Spinal cord (tissue), 10 donors: ENCODE results near the gene TANGO2. TPM values are rescaled to one million over a fixed set of nuclear protein-coding genes. Genes with fewer than 3 reads are reported as not detected.

Experiments used
- DNase-seq, 6 donors: peaks; one replicate each; pipeline versions ENCODE4 v3.0.0 to v3.0.0-alpha.2; 2013 to 2015; ENCODE audit warnings: low spot score in 6 of 6, low read depth in 4 of 6
- H3K27ac ChIP-seq: one replicate; pipeline ENCODE4 v1.5.1; 2013; ENCODE audit warnings: low read depth, low read length, control low read depth
- H3K27me3 ChIP-seq: one replicate; pipeline ENCODE4 v1.6.1; 2013; ENCODE audit warnings: low read length; ENCODE audit not compliant: control insufficient read depth, insufficient read depth
- H3K36me3 ChIP-seq: one replicate; pipeline ENCODE4 v1.6.1; 2013; ENCODE audit warnings: low read length; ENCODE audit not compliant: control insufficient read depth, insufficient read depth
- H3K4me1 ChIP-seq: one replicate; pipeline ENCODE4 v1.6.1; 2013; ENCODE audit warnings: low read length; ENCODE audit not compliant: control insufficient read depth, insufficient read depth
- H3K4me3 ChIP-seq: one replicate; pipeline ENCODE4 v1.5.1; 2013; ENCODE audit warnings: low read depth, low read length, control low read depth
- H3K9me3 ChIP-seq: one replicate; pipeline ENCODE4 v1.6.1; 2013; ENCODE audit warnings: low read length; ENCODE audit not compliant: control insufficient read depth, insufficient read depth
- WGBS: methylation state at CpG from one replicate; pipeline ENCODE4 v1.1.5; 2013; ENCODE audit warnings: missing lambda C conversion rate; ENCODE audit not compliant: insufficient coverage; 5-methylcytosine and 5-hydroxymethylcytosine counted together
- polyA plus RNA-seq, 2 donors: library from polyadenylated mRNA; unstranded; fragments of 120-200 nt; gene quantifications; one replicate each; pipeline ENCODE4 v1.2.1, GENCODE V29; 2013; ENCODE audit not compliant: insufficient read length in 2 of 2
- total RNA-seq, 2 donors: library from RNA; depleted of rRNA in 1 of 2; stranded (reverse); fragments of 120-200 nt in 1 of 2; fragments of >200 nt in 1 of 2; gene quantifications; one replicate each; pipeline versions ENCODE4 v1.2.3 to v1.2.4, GENCODE V29; 2013 to 2014
- donor health status: healthy.

The TANGO2 gene
- total and polyA plus RNA-seq, 4 donors: 17.9 to 32.6 (median 23.3) TPM

DNA sequence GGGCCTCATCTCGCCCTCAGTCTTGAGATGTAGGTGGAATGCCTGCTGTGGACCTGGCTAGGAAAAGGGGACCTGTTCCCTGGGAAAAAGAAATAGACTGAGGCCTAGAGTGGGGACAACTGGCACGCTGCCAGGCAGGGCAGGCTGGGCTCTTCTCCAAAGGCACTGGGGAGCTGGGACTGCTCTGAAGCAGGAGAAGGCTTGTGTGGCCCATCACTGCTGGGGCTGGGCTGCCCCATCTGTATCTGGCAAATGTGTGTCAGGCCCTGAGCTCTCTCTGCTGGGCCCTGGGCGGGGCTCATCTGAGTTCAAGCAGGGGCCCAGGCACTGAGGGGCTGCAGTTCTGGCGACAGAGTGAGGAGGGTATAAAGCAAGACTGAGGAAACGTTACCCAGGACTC is 37.2 kb upstream of the TANGO2 start:
- Histone ChIP-seq H3K4me1 (peaks cover 63% of the 10 kb centered on the region), H3K4me3 (no peak overlapping the region), H3K36me3 (peaks cover 80% of the 10 kb centered on the region), H3K27ac (peak overlapping the region; percentile 1), H3K27me3 (no peaks in the 10 kb centered on the region), H3K9me3 (no peaks in the 10 kb centered on the region)
- DNase-seq: peak in 2 of 6 donors; percentile 49 to 63
- 51% methylated on average over 2 of the region's 5 CpGs for WGBS

DNA sequence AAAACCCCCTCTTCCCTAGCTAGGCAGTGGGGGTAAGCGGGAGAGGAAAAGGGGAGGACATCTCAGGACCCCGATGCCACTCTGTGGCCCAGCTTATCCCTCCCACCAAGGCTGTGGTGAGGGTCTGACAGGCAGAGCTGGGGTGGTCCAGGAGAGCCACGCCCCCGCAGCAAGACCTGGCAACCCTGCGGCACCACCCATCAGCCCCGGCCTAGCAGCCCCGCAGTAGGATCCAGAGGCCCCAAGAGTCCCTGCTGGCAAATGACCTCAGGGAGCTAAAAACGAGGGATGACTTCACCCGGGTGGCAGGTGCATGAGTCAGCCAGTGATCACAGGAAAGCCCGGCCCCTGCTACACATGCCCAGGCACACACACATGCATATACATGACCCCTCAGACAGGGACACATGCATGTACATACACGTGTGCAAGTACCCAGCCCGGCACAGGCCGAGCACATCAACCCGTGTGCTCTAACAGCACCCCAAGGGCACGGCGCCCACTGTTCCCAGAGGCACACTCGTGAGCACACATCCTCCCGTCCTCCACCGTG is 36.6 kb upstream of the TANGO2 start:
- no peak for DNase-seq
- no peaks in the 10 kb centered on the region for H3K27me3 ChIP-seq
- H3K4me3 ChIP-seq: no peak overlapping the region
- 53% methylated on average over 17 of the region's 19 CpGs for WGBS
- peak overlapping the region; percentile 2 for H3K27ac ChIP-seq
- H3K9me3 ChIP-seq: no peaks in the 10 kb centered on the region
- peaks cover 80% of the 10 kb centered on the region for H3K36me3 ChIP-seq
- H3K4me1 ChIP-seq: peaks cover 69% of the 10 kb centered on the region

DNA sequence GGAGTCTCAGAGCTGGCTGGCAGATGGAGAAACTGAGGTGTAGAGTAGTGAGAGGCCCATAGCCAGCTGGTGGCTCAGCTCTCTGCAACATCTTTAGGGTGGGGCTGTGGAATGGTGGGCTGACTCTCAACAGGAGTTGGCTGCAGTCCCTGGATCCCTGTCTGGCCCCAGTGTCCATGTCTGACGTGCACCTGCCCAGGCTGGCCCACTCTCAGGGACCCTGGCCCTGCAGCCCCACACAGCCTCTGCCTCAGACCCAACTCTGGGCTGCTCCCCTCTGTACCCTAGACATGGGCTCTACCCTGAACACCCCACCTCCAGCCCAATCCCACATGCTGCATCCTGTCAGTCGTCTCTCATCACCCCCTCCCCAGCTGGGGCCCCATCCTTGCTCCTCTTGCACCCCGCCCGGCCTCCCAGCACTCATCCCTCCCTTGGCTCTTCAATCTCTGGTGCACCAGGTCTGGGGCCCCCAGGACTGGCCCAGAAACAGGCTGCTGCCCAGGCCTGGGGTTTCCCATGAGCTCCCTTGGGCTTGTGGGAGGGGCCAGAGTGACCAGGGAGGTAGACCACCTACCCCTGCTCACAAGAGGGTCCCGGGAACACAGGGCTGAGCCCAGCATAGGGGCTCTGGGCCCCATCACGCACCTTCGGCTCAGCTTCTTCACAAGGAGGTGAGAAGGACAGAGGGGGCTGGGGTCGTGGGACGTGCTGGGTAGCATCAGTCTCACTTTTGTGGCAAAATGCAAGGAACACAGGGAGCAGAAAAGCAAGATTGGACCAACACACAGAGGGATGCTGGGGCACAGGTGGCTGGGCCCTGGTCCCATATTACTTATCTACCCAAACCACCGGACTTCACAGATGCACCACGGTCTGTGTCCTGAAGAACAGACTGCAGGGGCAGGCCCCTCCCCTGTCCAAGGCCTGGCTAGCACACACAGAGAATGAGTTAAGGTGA is 35.8 kb upstream of the TANGO2 start:
- Histone ChIP-seq H3K27ac (peak overlapping the region; percentile 2), H3K27me3 (no peaks in the 10 kb centered on the region), H3K4me3 (peak overlapping the region; percentile 82), H3K4me1 (peaks cover 74% of the 10 kb centered on the region), H3K36me3 (peaks cover 80% of the 10 kb centered on the region), H3K9me3 (no peaks in the 10 kb centered on the region)
- WGBS: 79% methylated on average over 6 of the region's 11 CpGs
- no peak for DNase-seq

DNA sequence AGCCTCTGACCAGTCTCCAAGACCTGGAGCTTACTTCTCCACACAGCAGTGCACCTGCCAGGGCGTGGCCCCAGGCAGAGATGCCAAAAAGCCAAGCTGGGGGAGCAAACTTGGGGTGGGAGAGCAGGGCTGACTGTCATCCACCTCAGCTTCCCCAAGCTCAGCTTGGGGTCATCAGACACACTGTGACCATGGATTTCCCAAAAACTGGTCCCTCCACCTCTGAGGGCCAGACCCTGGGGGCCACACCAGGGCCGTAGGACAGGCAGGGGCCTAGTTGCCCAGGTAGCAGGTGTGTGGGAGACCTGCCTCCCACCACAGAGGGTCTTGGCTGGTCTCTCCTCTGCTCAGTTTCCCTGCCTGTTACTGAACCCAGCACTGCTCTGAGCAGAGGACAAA is 34.9 kb upstream of the TANGO2 start:
- Histone ChIP-seq H3K4me1 (peaks cover 83% of the 10 kb centered on the region), H3K9me3 (no peaks in the 10 kb centered on the region), H3K27me3 (no peaks in the 10 kb centered on the region), H3K36me3 (peaks cover 79% of the 10 kb centered on the region), H3K4me3 (peak overlapping the region; percentile 82), H3K27ac (peak overlapping the region; percentile 82)
- no peak for DNase-seq
- WGBS: 63% methylated on average over 2 of the region's 2 CpGs

DNA sequence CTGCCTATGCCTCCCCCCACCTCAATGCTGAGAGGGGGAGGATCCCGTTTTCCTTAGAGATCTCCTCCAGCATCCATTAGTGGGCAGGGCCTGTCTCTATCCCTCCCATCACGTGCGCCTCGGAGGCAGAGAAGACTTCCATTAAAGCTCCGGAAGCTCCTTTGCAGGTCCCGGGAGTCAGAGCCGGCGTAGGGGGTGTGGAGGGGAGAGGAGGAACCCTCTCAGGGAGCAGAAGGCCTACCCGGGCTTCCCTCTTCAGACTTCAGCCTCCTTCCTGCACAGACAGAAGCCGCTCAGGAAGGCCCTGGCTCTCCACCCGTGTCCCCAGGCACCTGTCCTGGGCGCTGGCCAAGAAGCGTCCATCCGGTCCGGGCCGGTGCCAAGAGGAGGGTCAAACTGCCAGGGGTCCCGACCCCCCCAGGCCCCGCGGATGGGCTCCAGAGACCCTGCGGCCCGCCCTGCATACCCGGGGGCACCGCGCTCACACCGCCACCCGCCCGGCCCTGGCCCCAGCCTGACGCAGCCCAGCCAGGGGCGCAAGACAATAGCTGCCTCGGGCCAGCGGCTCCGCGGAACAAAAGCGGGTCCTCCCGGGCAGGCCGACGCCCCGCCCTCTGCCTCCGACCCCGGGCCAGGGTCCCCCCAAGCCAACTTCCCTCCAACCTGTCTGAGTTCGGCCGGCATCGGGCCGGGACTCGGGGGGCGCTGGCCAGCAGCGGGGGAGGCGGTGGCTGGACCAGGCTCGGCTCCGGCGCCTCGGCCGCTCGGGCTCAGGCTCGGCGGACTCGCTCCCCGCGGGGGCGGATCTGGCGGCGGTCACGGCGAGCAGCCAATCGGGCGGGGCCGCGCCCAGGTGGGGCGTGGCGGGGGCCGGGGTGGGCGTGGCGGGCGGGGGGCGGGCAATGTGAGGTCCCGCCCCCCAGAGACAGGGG is 34.2 kb upstream of the TANGO2 start:
- Histone ChIP-seq H3K4me1 (peaks cover 89% of the 10 kb centered on the region), H3K9me3 (no peaks in the 10 kb centered on the region), H3K27ac (peak overlapping the region; percentile 82), H3K27me3 (no peaks in the 10 kb centered on the region), H3K36me3 (peaks cover 72% of the 10 kb centered on the region), H3K4me3 (peak overlapping the region; percentile 82)
- peak in 2 of 6 donors; percentile 87 to 91 for DNase-seq
- 0% methylated on average over 63 of the region's 76 CpGs for WGBS

DNA sequence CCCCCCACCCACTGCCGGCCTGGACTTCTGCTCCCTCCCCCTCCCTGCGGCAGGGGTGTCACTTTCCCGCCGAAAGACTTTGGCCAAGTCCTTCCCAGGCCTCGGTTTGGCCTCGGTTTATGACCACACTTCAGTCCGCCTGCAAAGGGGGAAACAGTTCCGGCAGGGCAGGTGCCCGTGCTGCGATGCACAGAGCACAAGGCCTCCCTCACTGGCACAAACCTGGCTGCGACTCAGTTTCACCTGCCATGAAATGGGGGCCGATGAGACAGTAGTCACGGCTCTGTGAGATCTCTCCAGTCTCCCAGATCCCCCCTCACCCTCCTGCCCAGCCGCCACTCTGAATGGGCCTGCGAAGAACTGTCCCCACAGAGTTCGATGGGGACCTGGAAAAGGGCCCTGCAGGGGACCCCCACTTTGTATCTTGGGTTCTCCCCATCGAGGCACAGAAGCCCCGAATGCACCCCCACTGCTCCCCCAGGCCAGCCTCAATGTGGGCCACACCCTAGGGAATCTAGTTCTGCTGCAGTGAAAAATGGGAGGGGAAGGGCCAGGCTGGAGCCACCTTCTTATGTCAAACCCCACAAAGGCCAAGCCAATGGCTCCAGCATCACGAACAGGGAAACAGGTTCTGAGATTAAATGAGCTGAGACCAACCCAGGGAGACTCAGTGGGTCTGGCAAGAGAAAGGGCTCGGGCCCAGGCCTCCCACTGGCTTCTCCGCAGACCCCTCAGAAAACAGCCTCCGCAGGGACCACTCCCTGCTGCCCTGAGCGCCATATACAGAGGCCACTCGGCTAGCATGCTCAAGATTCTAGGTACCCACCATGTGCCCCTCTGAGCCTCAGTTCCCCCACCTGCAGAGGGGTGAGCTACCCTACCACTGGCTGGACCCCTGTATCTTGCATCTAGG is 33.3 kb upstream of the TANGO2 start:
- Histone ChIP-seq H3K27me3 (no peaks in the 10 kb centered on the region), H3K9me3 (no peaks in the 10 kb centered on the region), H3K36me3 (peaks cover 71% of the 10 kb centered on the region), H3K4me3 (no peak overlapping the region), H3K4me1 (peaks cover 93% of the 10 kb centered on the region), H3K27ac (peak overlapping the region; percentile 16)
- 46% methylated on average over 21 of the region's 24 CpGs for WGBS
- DNase-seq: no peak

DNA sequence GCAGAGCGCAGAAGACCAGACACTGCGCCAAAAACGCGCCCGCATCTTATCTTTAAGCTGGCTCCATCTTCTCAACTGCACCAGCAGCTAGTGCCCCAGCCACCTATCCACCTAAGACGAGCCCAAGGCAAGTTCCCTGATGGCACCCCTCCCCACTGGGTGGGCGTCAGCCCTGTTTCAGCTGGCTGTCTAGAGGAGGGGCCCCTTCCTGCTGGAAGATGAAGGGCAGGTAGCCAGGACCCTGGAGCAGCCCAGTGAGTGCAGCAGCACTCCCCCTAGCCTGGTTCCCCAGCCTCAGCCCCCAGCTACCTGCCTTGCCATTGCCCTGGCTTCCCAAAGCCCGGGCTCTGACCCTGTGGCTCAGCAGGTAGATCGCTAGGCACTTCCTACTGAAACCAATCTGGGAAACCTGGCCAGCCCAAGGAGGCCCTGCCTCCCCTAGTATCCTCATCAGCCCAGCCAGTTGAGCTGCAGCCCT is 32.5 kb upstream of the TANGO2 start:
- H3K27me3 ChIP-seq: no peaks in the 10 kb centered on the region
- H3K27ac ChIP-seq: no peak overlapping the region
- peaks cover 70% of the 10 kb centered on the region for H3K36me3 ChIP-seq
- no peak for DNase-seq
- H3K4me1 ChIP-seq: peaks cover 93% of the 10 kb centered on the region
- no peak overlapping the region for H3K4me3 ChIP-seq
- WGBS: 88% methylated on average over 9 of the region's 9 CpGs
- no peaks in the 10 kb centered on the region for H3K9me3 ChIP-seq

DNA sequence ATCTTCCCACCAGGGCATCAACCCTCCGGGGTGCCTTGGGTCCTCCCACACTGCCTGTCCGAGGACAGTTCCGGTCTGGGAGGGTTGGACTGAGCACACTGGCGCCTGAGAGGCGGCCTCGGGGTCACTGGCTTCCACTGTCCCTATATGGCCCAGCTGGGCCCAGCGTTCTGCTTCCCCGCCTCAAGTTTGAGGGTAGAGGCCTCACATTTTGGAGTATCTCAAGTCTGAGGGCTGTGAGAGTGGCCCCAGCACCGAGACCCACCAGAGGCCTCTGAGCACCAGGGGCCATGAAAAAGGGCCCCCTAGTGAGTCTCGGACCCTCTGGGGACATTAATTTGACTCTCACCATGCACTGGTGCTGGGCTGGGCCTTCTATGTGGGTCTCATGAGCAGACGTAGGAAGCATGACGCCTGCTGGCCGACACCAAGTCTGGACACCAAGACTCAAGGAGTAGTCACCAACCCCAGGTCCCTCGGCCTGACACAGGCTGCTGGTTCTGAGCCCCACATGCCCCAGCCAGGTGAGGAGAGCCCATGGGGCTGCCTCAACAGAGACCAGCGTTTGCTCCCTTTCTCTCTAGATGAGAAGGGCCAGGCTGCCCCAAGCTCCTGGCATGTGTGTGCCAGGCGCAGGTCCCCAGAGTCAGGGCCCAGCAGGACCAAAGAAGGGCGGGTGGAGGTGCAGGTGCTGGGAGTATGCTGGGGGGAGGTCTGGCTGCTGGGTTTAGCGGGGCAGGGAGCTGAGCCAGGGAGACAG is 31.8 kb upstream of the TANGO2 start:
- H3K27ac ChIP-seq: no peak overlapping the region
- peaks cover 68% of the 10 kb centered on the region for H3K36me3 ChIP-seq
- H3K4me3 ChIP-seq: no peak overlapping the region
- WGBS: 82% methylated on average over 17 of the region's 18 CpGs
- DNase-seq: no peak
- H3K27me3 ChIP-seq: no peaks in the 10 kb centered on the region
- no peaks in the 10 kb centered on the region for H3K9me3 ChIP-seq
- H3K4me1 ChIP-seq: peaks cover 89% of the 10 kb centered on the region
